HepG2 (cell line): ENCODE measurements around the gene CABLES2. TPM values are rescaled to one million over a fixed set of nuclear protein-coding genes. Genes with fewer than 3 reads are reported as not detected.

Experiments used
- HCFC1 ChIP-seq: fragments of 150-350 bp; IDR thresholded peaks from 2 replicates; pipeline ENCODE4 v1.6.1; 2014; ENCODE audit warnings: low read depth, low read length
- HDAC6 ChIP-seq: fragments of 200-600 bp; sonication (generic); IDR thresholded peaks from 2 replicates; pipeline ENCODE4 v1.7.0; 2017; ENCODE audit warnings: mild to moderate bottlenecking, antibody characterized with exemption, low read length, low read depth
- SP1 ChIP-seq, 2 experiments: fragments of 450-650 bp in 1 of 2; sonication (generic) in 1 of 2; formaldehyde crosslinking in 1 of 2; IDR thresholded peaks; 2 replicates each; pipeline versions ENCODE4 v1.4.0 to v1.6.1; 2016 to 2020; ENCODE audit warnings: missing genetic modification reagents in 1 of 2
- SYNCRIP ChIP-seq: fragments of 200-400 bp; formaldehyde crosslinking; IDR thresholded peaks from 2 replicates; pipeline ENCODE4 v1.6.1; 2018; ENCODE audit warnings: mild to moderate bottlenecking, low read depth, low read length; ENCODE audit not compliant: insufficient read depth
- ZKSCAN8 ChIP-seq: IDR thresholded peaks from 2 replicates; pipeline ENCODE4 v1.6.1; 2016; ENCODE audit warnings: borderline replicate concordance, missing genetic modification reagents, missing compliant biosample characterization
- ZMAT3 ChIP-seq: sonication (generic); formaldehyde crosslinking; conservative IDR thresholded peaks from 2 replicates; pipeline ENCODE4 v1.7.0; 2021; ENCODE audit warnings: missing genetic modification reagents
- ZNF337 ChIP-seq: sonication (generic); formaldehyde crosslinking; IDR thresholded peaks from 2 replicates; pipeline ENCODE4 v1.5.1; 2020; ENCODE audit warnings: missing genetic modification reagents, low read depth, mild to moderate bottlenecking, borderline replicate concordance
- ZNF549 ChIP-seq: sonication (generic); formaldehyde crosslinking; IDR thresholded peaks from 2 replicates; pipeline ENCODE4 v1.5.0; 2020; ENCODE audit warnings: missing genetic modification reagents
- ZNF792 ChIP-seq: IDR thresholded peaks from 2 replicates; pipeline ENCODE4 v1.6.1; 2016
- ZSCAN20 ChIP-seq: sonication (generic); formaldehyde crosslinking; IDR thresholded peaks from 2 replicates; pipeline ENCODE4 v1.4.0; 2020; ENCODE audit warnings: missing genetic modification reagents, mild to moderate bottlenecking, borderline replicate concordance
- polyA plus RNA-seq, 8 experiments: library from polyadenylated mRNA; depleted of rRNA in 3 of 8; stranded (reverse) in 7 of 8; unstranded in 1 of 8; fragments of >200 nt; fragmentation: Illumina TruSeq in 4 of 8; extraction: Trizol in 4 of 8; gene quantifications; 2 replicates each; pipeline versions ENCODE4 v1.2.1 to v1.2.3, GENCODE V29; 2011 to 2016; ENCODE audit warnings: low read depth in 4 of 8, missing spikeins in 1 of 8, mixed read lengths in 1 of 8; ENCODE audit not compliant: insufficient read depth in 1 of 8
- total RNA-seq, 5 experiments: library from RNA; depleted of rRNA; stranded (reverse); fragments of >200 nt; fragmentation: Illumina TruSeq; extraction: Trizol; gene quantifications; 2 replicates each; pipeline ENCODE4 v1.2.3, GENCODE V29; 2016; ENCODE audit warnings: low read depth in 1 of 5
- TF ChIP-seq, protein P1 (sequence below): sonication (generic); formaldehyde crosslinking; IDR thresholded peaks from 2 replicates; pipeline ENCODE4 v1.8.1; 2022; ENCODE audit warnings: mild to moderate bottlenecking, missing genetic modification reagents
- TF ChIP-seq, protein P2 (sequence below): sonication (generic); formaldehyde crosslinking; IDR thresholded peaks from 2 replicates; pipeline ENCODE4 v1.4.0; 2020; ENCODE audit warnings: mild to moderate bottlenecking, low read depth, missing genetic modification reagents
- TF ChIP-seq, protein P3 (sequence below): sonication (generic); formaldehyde crosslinking; IDR thresholded peaks from 2 replicates; pipeline ENCODE4 v1.8.0; 2022; ENCODE audit warnings: low read depth, missing genetic modification reagents
- TF ChIP-seq, protein P4 (sequence below): sonication (generic); formaldehyde crosslinking; IDR thresholded peaks from 2 replicates; pipeline ENCODE4 v1.4.0; 2020; ENCODE audit warnings: mild to moderate bottlenecking, missing genetic modification reagents
- TF ChIP-seq, protein P5 (sequence below): sonication (generic); formaldehyde crosslinking; IDR thresholded peaks from 2 replicates; pipeline ENCODE4 v1.4.0; 2020; ENCODE audit warnings: missing genetic modification reagents, mild to moderate bottlenecking, borderline replicate concordance
- TF ChIP-seq, protein P6 (sequence below): sonication (generic); formaldehyde crosslinking; IDR thresholded peaks from 2 replicates; pipeline ENCODE4 v1.5.0; 2020; ENCODE audit warnings: missing genetic modification reagents
- TF ChIP-seq, protein P7 (sequence below): sonication (generic); formaldehyde crosslinking; IDR thresholded peaks from 2 replicates; pipeline ENCODE4 v1.8.0; 2022; ENCODE audit warnings: missing genetic modification reagents, mild to moderate bottlenecking, borderline replicate concordance

Gene CABLES2
- total and polyA plus RNA-seq, 2 of the 13 experiments (the other 11 are each of a cell fraction or from before 2014, with no cell fraction given) = 5.2 to 9.7 TPM

DNA sequence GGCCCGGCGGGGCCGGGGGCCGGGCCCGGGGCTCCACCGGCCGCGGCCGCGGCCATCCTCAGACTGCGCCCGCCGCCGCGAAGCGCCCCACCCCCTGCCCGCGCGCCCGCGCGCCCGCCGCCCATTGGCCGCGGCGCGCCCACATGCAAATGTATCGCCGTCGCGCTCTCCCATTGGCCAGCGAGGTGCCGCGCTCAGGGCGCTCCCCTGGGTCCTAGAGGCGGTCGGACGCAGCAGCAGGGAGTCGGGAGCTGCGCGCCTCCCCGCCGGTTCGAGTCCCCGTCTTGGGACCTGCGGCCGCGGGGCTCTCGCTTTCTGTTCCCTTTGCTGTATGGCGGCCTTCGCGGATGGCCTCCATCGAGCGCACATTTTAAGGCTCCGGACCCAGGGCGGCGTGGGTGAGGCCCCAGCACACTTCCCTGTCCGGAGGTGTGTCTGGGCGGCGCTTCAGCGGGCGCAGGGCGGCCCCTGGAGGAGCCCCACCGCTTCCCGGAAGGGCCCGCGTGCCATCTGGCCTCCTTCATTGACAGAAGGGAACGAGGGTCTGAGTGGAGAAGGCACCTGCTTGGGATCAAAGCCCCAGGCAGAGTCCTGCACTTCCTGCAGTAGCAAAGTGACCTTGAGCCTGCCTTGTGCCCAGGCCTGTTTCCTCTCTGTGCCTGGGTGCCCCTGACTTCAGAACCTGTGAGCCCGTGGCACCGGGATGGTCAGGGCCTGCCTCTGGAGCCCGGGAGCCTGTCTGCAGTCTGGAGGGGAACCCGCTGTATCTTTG, at the start of gene CABLES2 (continued):
- TF ChIP-seq ZSCAN20 (CRISPR knock-in tag) (peak; percentile 97; the same call in 1 of the 2 replicates), ZKSCAN8 (CRISPR knock-in tag) (peak; percentile 18; the same call in 1 of the 2 replicates), HCFC1 (no peak), SYNCRIP (no peak), ZNF337 (CRISPR knock-in tag) (0 out of 2 replicates have a peak, but pooled peaks have one; percentile 69), ZNF792 (peak; percentile 70; the same call in 1 of the 2 replicates), SP1 (IDR thresholded peaks at IDR 0.05) (no peak), SP1 (CRISPR knock-in tag; IDR thresholded peaks at IDR 0.05) (peak; percentile 75), ZMAT3 (no peak; the same call in 1 of the 2 replicates), ZNF549 (CRISPR knock-in tag) (peak; percentile 87), HDAC6 (no peak)
- TF ChIP-seq, protein P1, sequence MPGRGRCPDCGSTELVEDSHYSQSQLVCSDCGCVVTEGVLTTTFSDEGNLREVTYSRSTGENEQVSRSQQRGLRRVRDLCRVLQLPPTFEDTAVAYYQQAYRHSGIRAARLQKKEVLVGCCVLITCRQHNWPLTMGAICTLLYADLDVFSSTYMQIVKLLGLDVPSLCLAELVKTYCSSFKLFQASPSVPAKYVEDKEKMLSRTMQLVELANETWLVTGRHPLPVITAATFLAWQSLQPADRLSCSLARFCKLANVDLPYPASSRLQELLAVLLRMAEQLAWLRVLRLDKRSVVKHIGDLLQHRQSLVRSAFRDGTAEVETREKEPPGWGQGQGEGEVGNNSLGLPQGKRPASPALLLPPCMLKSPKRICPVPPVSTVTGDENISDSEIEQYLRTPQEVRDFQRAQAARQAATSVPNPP (CRISPR knock-in tag) = peak; percentile 39; the same call in 1 of the 2 replicates
- TF ChIP-seq, protein P2, sequence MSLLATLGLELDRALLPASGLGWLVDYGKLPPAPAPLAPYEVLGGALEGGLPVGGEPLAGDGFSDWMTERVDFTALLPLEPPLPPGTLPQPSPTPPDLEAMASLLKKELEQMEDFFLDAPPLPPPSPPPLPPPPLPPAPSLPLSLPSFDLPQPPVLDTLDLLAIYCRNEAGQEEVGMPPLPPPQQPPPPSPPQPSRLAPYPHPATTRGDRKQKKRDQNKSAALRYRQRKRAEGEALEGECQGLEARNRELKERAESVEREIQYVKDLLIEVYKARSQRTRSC = 0 out of 2 replicates have a peak, but pooled peaks have one; percentile 85
- TF ChIP-seq, protein P3, sequence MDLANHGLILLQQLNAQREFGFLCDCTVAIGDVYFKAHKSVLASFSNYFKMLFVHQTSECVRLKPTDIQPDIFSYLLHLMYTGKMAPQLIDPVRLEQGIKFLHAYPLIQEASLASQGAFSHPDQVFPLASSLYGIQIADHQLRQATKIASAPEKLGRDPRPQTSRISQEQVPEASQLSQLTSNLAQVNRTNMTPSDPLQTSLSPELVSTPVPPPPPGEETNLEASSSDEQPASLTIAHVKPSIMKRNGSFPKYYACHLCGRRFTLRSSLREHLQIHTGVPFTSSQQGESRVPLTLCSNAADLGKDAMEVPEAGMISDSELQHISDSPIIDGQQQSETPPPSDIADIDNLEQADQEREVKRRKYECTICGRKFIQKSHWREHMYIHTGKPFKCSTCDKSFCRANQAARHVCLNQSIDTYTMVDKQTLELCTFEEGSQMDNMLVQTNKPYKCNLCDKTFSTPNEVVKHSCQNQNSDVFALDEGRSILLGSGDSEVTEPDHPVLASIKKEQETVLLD (CRISPR knock-in tag) = peak; percentile 54; the same call in 1 of the 2 replicates
- TF ChIP-seq, protein P4, sequence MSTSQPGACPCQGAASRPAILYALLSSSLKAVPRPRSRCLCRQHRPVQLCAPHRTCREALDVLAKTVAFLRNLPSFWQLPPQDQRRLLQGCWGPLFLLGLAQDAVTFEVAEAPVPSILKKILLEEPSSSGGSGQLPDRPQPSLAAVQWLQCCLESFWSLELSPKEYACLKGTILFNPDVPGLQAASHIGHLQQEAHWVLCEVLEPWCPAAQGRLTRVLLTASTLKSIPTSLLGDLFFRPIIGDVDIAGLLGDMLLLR (CRISPR knock-in tag) = peak; percentile 92; the same call in 1 of the 2 replicates
- TF ChIP-seq, protein P5, sequence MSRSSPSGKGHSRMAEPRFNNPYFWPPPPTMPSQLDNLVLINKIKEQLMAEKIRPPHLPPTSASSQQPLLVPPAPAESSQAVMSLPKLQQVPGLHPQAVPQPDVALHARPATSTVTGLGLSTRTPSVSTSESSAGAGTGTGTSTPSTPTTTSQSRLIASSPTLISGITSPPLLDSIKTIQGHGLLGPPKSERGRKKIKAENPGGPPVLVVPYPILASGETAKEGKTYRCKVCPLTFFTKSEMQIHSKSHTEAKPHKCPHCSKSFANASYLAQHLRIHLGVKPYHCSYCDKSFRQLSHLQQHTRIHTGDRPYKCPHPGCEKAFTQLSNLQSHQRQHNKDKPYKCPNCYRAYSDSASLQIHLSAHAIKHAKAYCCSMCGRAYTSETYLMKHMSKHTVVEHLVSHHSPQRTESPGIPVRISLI (CRISPR knock-in tag) = peak; percentile 69; the same call in 1 of the 2 replicates
- TF ChIP-seq, protein P6, sequence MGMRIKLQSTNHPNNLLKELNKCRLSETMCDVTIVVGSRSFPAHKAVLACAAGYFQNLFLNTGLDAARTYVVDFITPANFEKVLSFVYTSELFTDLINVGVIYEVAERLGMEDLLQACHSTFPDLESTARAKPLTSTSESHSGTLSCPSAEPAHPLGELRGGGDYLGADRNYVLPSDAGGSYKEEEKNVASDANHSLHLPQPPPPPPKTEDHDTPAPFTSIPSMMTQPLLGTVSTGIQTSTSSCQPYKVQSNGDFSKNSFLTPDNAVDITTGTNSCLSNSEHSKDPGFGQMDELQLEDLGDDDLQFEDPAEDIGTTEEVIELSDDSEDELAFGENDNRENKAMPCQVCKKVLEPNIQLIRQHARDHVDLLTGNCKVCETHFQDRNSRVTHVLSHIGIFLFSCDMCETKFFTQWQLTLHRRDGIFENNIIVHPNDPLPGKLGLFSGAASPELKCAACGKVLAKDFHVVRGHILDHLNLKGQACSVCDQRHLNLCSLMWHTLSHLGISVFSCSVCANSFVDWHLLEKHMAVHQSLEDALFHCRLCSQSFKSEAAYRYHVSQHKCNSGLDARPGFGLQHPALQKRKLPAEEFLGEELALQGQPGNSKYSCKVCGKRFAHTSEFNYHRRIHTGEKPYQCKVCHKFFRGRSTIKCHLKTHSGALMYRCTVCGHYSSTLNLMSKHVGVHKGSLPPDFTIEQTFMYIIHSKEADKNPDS (CRISPR knock-in tag) = peak; percentile 23; the same call in 1 of the 2 replicates
- TF ChIP-seq, protein P7, sequence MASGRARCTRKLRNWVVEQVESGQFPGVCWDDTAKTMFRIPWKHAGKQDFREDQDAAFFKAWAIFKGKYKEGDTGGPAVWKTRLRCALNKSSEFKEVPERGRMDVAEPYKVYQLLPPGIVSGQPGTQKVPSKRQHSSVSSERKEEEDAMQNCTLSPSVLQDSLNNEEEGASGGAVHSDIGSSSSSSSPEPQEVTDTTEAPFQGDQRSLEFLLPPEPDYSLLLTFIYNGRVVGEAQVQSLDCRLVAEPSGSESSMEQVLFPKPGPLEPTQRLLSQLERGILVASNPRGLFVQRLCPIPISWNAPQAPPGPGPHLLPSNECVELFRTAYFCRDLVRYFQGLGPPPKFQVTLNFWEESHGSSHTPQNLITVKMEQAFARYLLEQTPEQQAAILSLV = peak; percentile 80; the same call in 1 of the 2 replicates
